ENCODE results near the gene PPM1B. TPM values are rescaled to one million over a fixed set of nuclear protein-coding genes. Genes with fewer than 3 reads are reported as not detected.
A peak's percentile ranks its signal among the peaks of the same experiment; 100 is the strongest.

Gene PPM1B
- polyA plus RNA-seq, 1 donor = 40.4 TPM

GRCh38 chr2:44152865-44153669 is 15.6 kb upstream of the PPM1B start:
- Histone ChIP-seq H3K4me1 (ENCODE audit: control insufficient read depth, insufficient read depth, low read length) (no peaks in the 10 kb centered on the region), H3K4me3 (ENCODE audit: low read length) (no peak overlapping the region), H3K27me3 (ENCODE audit: control insufficient read depth, insufficient read depth, low read length) (no peaks in the 10 kb centered on the region), H3K27ac (ENCODE audit: low read length) (no peak overlapping the region), H3K36me3 (ENCODE audit: control insufficient read depth, insufficient read depth, low read length) (no peaks in the 10 kb centered on the region), H3K9me3 (ENCODE audit: control insufficient read depth, low read depth, low read length) (no peaks in the 10 kb centered on the region)
- 80% methylated on average over 1 of the region's 8 CpGs for WGBS (ENCODE audit: insufficient coverage, low lambda C conversion rate)
- no peak for DNase-seq

- WGBS (ENCODE audit: insufficient coverage, low lambda C conversion rate) = 94% methylated on average over 3 of the region's 5 CpGs
- no peaks in the 10 kb centered on the region for H3K9me3 ChIP-seq (ENCODE audit: control insufficient read depth, low read depth, low read length)
- H3K4me3 ChIP-seq (ENCODE audit: low read length) = no peak overlapping the region
- no peak overlapping the region for H3K27ac ChIP-seq (ENCODE audit: low read length)
- H3K4me1 ChIP-seq (ENCODE audit: control insufficient read depth, insufficient read depth, low read length) = no peaks in the 10 kb centered on the region
- DNase-seq = no peak
- no peaks in the 10 kb centered on the region for H3K27me3 ChIP-seq (ENCODE audit: control insufficient read depth, insufficient read depth, low read length)
- H3K36me3 ChIP-seq (ENCODE audit: control insufficient read depth, insufficient read depth, low read length) = no peaks in the 10 kb centered on the region
Observed at GRCh38 chr2:44155666-44156446, 12.8 kb upstream of the PPM1B start.

GRCh38 chr2:44163777-44164176 is 4.9 kb upstream of the PPM1B start:
- Histone ChIP-seq H3K27ac (ENCODE audit: low read length) (no peak overlapping the region), H3K36me3 (ENCODE audit: control insufficient read depth, insufficient read depth, low read length) (no peaks in the 10 kb centered on the region), H3K9me3 (ENCODE audit: control insufficient read depth, low read depth, low read length) (no peaks in the 10 kb centered on the region), H3K4me3 (ENCODE audit: low read length) (no peak overlapping the region), H3K27me3 (ENCODE audit: control insufficient read depth, insufficient read depth, low read length) (peaks cover 3% of the 10 kb centered on the region), H3K4me1 (ENCODE audit: control insufficient read depth, insufficient read depth, low read length) (no peaks in the 10 kb centered on the region)
- WGBS (ENCODE audit: insufficient coverage, low lambda C conversion rate) = 75% methylated on average over 1 of the region's 2 CpGs
- DNase-seq = no peak

- no peaks in the 10 kb centered on the region for H3K36me3 ChIP-seq (ENCODE audit: control insufficient read depth, insufficient read depth, low read length)
- no peak for DNase-seq
- H3K27me3 ChIP-seq (ENCODE audit: control insufficient read depth, insufficient read depth, low read length) = peaks cover 3% of the 10 kb centered on the region
- no peak overlapping the region for H3K27ac ChIP-seq (ENCODE audit: low read length)
- H3K9me3 ChIP-seq (ENCODE audit: control insufficient read depth, low read depth, low read length) = no peaks in the 10 kb centered on the region
- no peaks in the 10 kb centered on the region for H3K4me1 ChIP-seq (ENCODE audit: control insufficient read depth, insufficient read depth, low read length)
- no peak overlapping the region for H3K4me3 ChIP-seq (ENCODE audit: low read length)
- no CpG with 5 or more reads among the region's 3 CpGs for WGBS (ENCODE audit: insufficient coverage, low lambda C conversion rate)
Observed at GRCh38 chr2:44164617-44165016, 4.1 kb upstream of the PPM1B start.

- Histone ChIP-seq H3K27me3 (ENCODE audit: control insufficient read depth, insufficient read depth, low read length) (peaks cover 3% of the 10 kb centered on the region), H3K4me3 (ENCODE audit: low read length) (no peak overlapping the region), H3K4me1 (ENCODE audit: control insufficient read depth, insufficient read depth, low read length) (peaks cover 6% of the 10 kb centered on the region), H3K27ac (ENCODE audit: low read length) (no peak overlapping the region), H3K9me3 (ENCODE audit: control insufficient read depth, low read depth, low read length) (no peaks in the 10 kb centered on the region), H3K36me3 (ENCODE audit: control insufficient read depth, insufficient read depth, low read length) (no peaks in the 10 kb centered on the region)
- no peak for DNase-seq
- no CpG with 5 or more reads among the region's 23 CpGs for WGBS (ENCODE audit: insufficient coverage, low lambda C conversion rate)
Observed at GRCh38 chr2:44166096-44166495, 2.6 kb upstream of the PPM1B start.

GRCh38 chr2:44167311-44167907 is 1.3 kb upstream of the PPM1B start:
- Histone ChIP-seq H3K4me1 (ENCODE audit: control insufficient read depth, insufficient read depth, low read length) (peaks cover 10% of the 10 kb centered on the region), H3K36me3 (ENCODE audit: control insufficient read depth, insufficient read depth, low read length) (no peaks in the 10 kb centered on the region), H3K27ac (ENCODE audit: low read length) (peak overlapping the region; percentile 99), H3K27me3 (ENCODE audit: control insufficient read depth, insufficient read depth, low read length) (no peaks in the 10 kb centered on the region), H3K9me3 (ENCODE audit: control insufficient read depth, low read depth, low read length) (no peaks in the 10 kb centered on the region), H3K4me3 (ENCODE audit: low read length) (peak overlapping the region; percentile 78)
- DNase-seq = no peak
- 88% methylated on average over 3 of the region's 18 CpGs for WGBS (ENCODE audit: insufficient coverage, low lambda C conversion rate)

- peak overlapping the region; percentile 78 for H3K4me3 ChIP-seq (ENCODE audit: low read length)
- H3K4me1 ChIP-seq (ENCODE audit: control insufficient read depth, insufficient read depth, low read length) = peaks cover 10% of the 10 kb centered on the region
- no peaks in the 10 kb centered on the region for H3K9me3 ChIP-seq (ENCODE audit: control insufficient read depth, low read depth, low read length)
- no peaks in the 10 kb centered on the region for H3K27me3 ChIP-seq (ENCODE audit: control insufficient read depth, insufficient read depth, low read length)
- no peaks in the 10 kb centered on the region for H3K36me3 ChIP-seq (ENCODE audit: control insufficient read depth, insufficient read depth, low read length)
- WGBS (ENCODE audit: insufficient coverage, low lambda C conversion rate) = no CpG with 5 or more reads among the region's 46 CpGs
- peak; percentile 99 to 100 for DNase-seq
- peak overlapping the region; percentile 99 for H3K27ac ChIP-seq (ENCODE audit: low read length)
Observed at GRCh38 chr2:44167908-44168680, 581 bp upstream of the PPM1B start.

GRCh38 chr2:44169155-44169898 is 652 bp downstream of the PPM1B start:
- H3K4me1 ChIP-seq (ENCODE audit: control insufficient read depth, insufficient read depth, low read length) = peaks cover 10% of the 10 kb centered on the region
- no peaks in the 10 kb centered on the region for H3K36me3 ChIP-seq (ENCODE audit: control insufficient read depth, insufficient read depth, low read length)
- peak; percentile 44 to 78 for DNase-seq
- H3K27ac ChIP-seq (ENCODE audit: low read length) = peak overlapping the region; percentile 82
- 0% methylated on average over 5 of the region's 54 CpGs for WGBS (ENCODE audit: insufficient coverage, low lambda C conversion rate)
- no peaks in the 10 kb centered on the region for H3K9me3 ChIP-seq (ENCODE audit: control insufficient read depth, low read depth, low read length)
- H3K4me3 ChIP-seq (ENCODE audit: low read length) = peak overlapping the region; percentile 73
- no peaks in the 10 kb centered on the region for H3K27me3 ChIP-seq (ENCODE audit: control insufficient read depth, insufficient read depth, low read length)

- no peaks in the 10 kb centered on the region for H3K9me3 ChIP-seq (ENCODE audit: control insufficient read depth, low read depth, low read length)
Observed at GRCh38 chr2:44170311-44170717, 1.6 kb downstream of the PPM1B start.

More at GRCh38 chr2:44170311-44170717, 1.6 kb downstream of the PPM1B start:
- Histone ChIP-seq H3K36me3 (ENCODE audit: control insufficient read depth, insufficient read depth, low read length) (no peaks in the 10 kb centered on the region), H3K27me3 (ENCODE audit: control insufficient read depth, insufficient read depth, low read length) (no peaks in the 10 kb centered on the region), H3K4me1 (ENCODE audit: control insufficient read depth, insufficient read depth, low read length) (peaks cover 10% of the 10 kb centered on the region), H3K4me3 (ENCODE audit: low read length) (peak overlapping the region; percentile 73), H3K27ac (ENCODE audit: low read length) (peak overlapping the region; percentile 82)
- no CpG with 5 or more reads among the region's 3 CpGs for WGBS (ENCODE audit: insufficient coverage, low lambda C conversion rate)
- peak; percentile 8 to 46 for DNase-seq
